H9 (cell line): ENCODE results near the gene KCNMB1. TPM values are rescaled to one million over a fixed set of nuclear protein-coding genes. Genes with fewer than 3 reads are reported as not detected.

ENCODE experiments used
- DNase-seq: peaks from one replicate; pipeline ENCODE4 v3.0.0-alpha.2; 2017
- H2AFZ ChIP-seq: one replicate; pipeline ENCODE4 v1.6.1; 2013; ENCODE audit warnings: mild to moderate bottlenecking, low read length, control low read depth, moderate library complexity
- H2AK5ac ChIP-seq: 2 replicates; pipeline ENCODE4 v1.6.1; 2013; ENCODE audit warnings: low read length, control low read depth, mixed read lengths; ENCODE audit not compliant: insufficient read length
- H2BK120ac ChIP-seq: one replicate; pipeline ENCODE4 v1.6.1; 2013; ENCODE audit warnings: low read depth, mild to moderate bottlenecking, low read length, control low read depth, inconsistent platforms; ENCODE audit not compliant: poor library complexity, severe bottlenecking
- H2BK12ac ChIP-seq: 2 replicates; pipeline ENCODE4 v1.6.1; 2013; ENCODE audit warnings: low read length, control low read depth, mixed read lengths, low read depth; ENCODE audit not compliant: insufficient read length
- H2BK15ac ChIP-seq: 2 replicates; pipeline ENCODE4 v1.6.1; 2013; ENCODE audit warnings: low read depth, low read length, control low read depth
- H2BK20ac ChIP-seq: one replicate; pipeline ENCODE4 v1.6.1; 2013; ENCODE audit warnings: low read depth, mild to moderate bottlenecking, low read length, control low read depth, inconsistent platforms; ENCODE audit not compliant: poor library complexity, severe bottlenecking
- H2BK5ac ChIP-seq: 2 replicates; pipeline ENCODE4 v1.6.1; 2013; ENCODE audit warnings: low read length, control low read depth, mixed read lengths; ENCODE audit not compliant: insufficient read length
- H3K14ac ChIP-seq: 2 replicates; pipeline ENCODE4 v1.6.1; 2013; ENCODE audit warnings: low read length, control low read depth; ENCODE audit not compliant: insufficient read depth
- H3K18ac ChIP-seq: 2 replicates; pipeline ENCODE4 v1.6.1; 2013; ENCODE audit warnings: low read depth, mild to moderate bottlenecking, mixed read lengths, low read length, control low read depth; ENCODE audit not compliant: insufficient read length
- H3K23ac ChIP-seq: 2 replicates; pipeline ENCODE4 v1.6.1; 2013; ENCODE audit warnings: low read length, control low read depth, mixed read lengths, low read depth; ENCODE audit not compliant: insufficient read length
- H3K23me2 ChIP-seq: 2 replicates; pipeline ENCODE4 v1.6.1; 2013; ENCODE audit warnings: low read depth, mild to moderate bottlenecking, mixed read lengths, low read length, control low read depth; ENCODE audit not compliant: insufficient read length, poor library complexity, severe bottlenecking
- H3K27ac ChIP-seq: 2 replicates; pipeline ENCODE4 v1.5.1; 2013; ENCODE audit warnings: low read length, control low read depth, mixed read lengths, low read depth; ENCODE audit not compliant: insufficient read length
- H3K27me3 ChIP-seq: 2 replicates; pipeline ENCODE4 v1.6.1; 2013; ENCODE audit warnings: low read length, control low read depth, inconsistent platforms; ENCODE audit not compliant: insufficient read depth
- H3K4ac ChIP-seq: 2 replicates; pipeline ENCODE4 v1.6.1; 2013; ENCODE audit warnings: low read depth, mild to moderate bottlenecking, control low read depth, inconsistent platforms, low read length, moderate library complexity
- H3K4me1 ChIP-seq: 2 replicates; pipeline ENCODE4 v1.6.1; 2013; ENCODE audit warnings: low read length, control low read depth, inconsistent platforms; ENCODE audit not compliant: insufficient read depth
- H3K4me2 ChIP-seq: 2 replicates; pipeline ENCODE4 v1.6.1; 2013; ENCODE audit warnings: low read length, control low read depth, mixed read lengths; ENCODE audit not compliant: insufficient read length, insufficient read depth
- H3K56ac ChIP-seq: 2 replicates; pipeline ENCODE4 v1.6.1; 2013; ENCODE audit warnings: low read depth, mild to moderate bottlenecking, mixed read lengths, low read length, control low read depth; ENCODE audit not compliant: insufficient read length
- H3K79me1 ChIP-seq: 2 replicates; pipeline ENCODE4 v1.6.1; 2013; ENCODE audit warnings: low read depth, mild to moderate bottlenecking, moderate library complexity, low read length, control low read depth, inconsistent platforms; ENCODE audit not compliant: insufficient read depth, poor library complexity, severe bottlenecking
- H3K79me2 ChIP-seq: 2 replicates; pipeline ENCODE4 v1.6.1; 2013; ENCODE audit warnings: low read length, control low read depth, inconsistent platforms; ENCODE audit not compliant: insufficient read depth
- H3K9ac ChIP-seq: 2 replicates; pipeline ENCODE4 v1.6.1; 2013; ENCODE audit warnings: low read length, control low read depth, mixed read lengths; ENCODE audit not compliant: insufficient read length; ENCODE audit errors: extremely low read depth
- H3K9me3 ChIP-seq: one replicate; pipeline ENCODE4 v1.6.1; 2013; ENCODE audit warnings: low read depth, low read length, inconsistent platforms; ENCODE audit not compliant: control insufficient read depth
- H3T11ph ChIP-seq: one replicate; pipeline ENCODE4 v1.6.1; 2013; ENCODE audit warnings: mild to moderate bottlenecking, low read length, control low read depth, inconsistent platforms
- H4K20me1 ChIP-seq: one replicate; pipeline ENCODE4 v1.6.1; 2013; ENCODE audit not compliant: control insufficient read depth, insufficient read length, insufficient read depth
- H4K5ac ChIP-seq: 2 replicates; pipeline ENCODE4 v1.6.1; 2013; ENCODE audit warnings: low read depth, mild to moderate bottlenecking, mixed read lengths, low read length, control low read depth; ENCODE audit not compliant: insufficient read length
- H4K8ac ChIP-seq: replicated peaks from 2 replicates; pipeline ENCODE4 v1.6.1; 2013; ENCODE audit warnings: low read length, control low read depth, mixed read lengths, low read depth; ENCODE audit not compliant: insufficient read length
- H4K91ac ChIP-seq: 2 replicates; pipeline ENCODE4 v1.6.1; 2013; ENCODE audit warnings: low read depth, mild to moderate bottlenecking, moderate library complexity, mixed read lengths, low read length, control low read depth; ENCODE audit not compliant: insufficient read length
- H3K27ac Mint-ChIP-seq, 3 experiments: 2 replicates in 2 of 3; 3 replicates in 1 of 3; pipeline ENCODE4 v1.8.0; 2020 to 2021; ENCODE audit warnings: mixed read lengths in 3 of 3, mild to moderate bottlenecking in 1 of 3, moderate library complexity in 1 of 3
- H3K27me3 Mint-ChIP-seq: 2 replicates; pipeline ENCODE4 v1.8.0; 2021; ENCODE audit warnings: low read depth, mild to moderate bottlenecking, moderate library complexity, mixed read lengths
- H3K36me3 Mint-ChIP-seq, 3 experiments: 2 replicates in 2 of 3; 3 replicates in 1 of 3; pipeline ENCODE4 v1.8.0; 2020 to 2021; ENCODE audit warnings: low read depth in 3 of 3, mixed read lengths in 3 of 3; ENCODE audit not compliant: insufficient read depth in 1 of 3
- H3K4me1 Mint-ChIP-seq, 2 experiments: 2 replicates each; pipeline ENCODE4 v1.8.0; 2020; ENCODE audit warnings: mixed read lengths in 2 of 2
- H3K4me3 Mint-ChIP-seq, 2 experiments: 2 replicates in 1 of 2; 3 replicates in 1 of 2; pipeline ENCODE4 v1.8.0; 2020 to 2021; ENCODE audit warnings: mild to moderate bottlenecking in 2 of 2, mixed read lengths in 2 of 2, moderate library complexity in 1 of 2
- H3K9me3 Mint-ChIP-seq, 2 experiments: 2 replicates in 1 of 2; 3 replicates in 1 of 2; pipeline ENCODE4 v1.8.0; 2020; ENCODE audit warnings: mild to moderate bottlenecking in 2 of 2, mixed read lengths in 2 of 2, moderate library complexity in 1 of 2
- CTCF ChIP-seq: fragments of 200-600 bp; sonication (generic); conservative IDR thresholded peaks from 3 replicates; pipeline ENCODE4 v1.8.0; 2021; ENCODE audit warnings: antibody characterized with exemption, mild to moderate bottlenecking
- WGBS: extraction: QIAGEN DNeasy Blood & Tissue Kit; methylation state at CpG from one replicate; pipeline ENCODE4 v1.1.7; 2013; ENCODE audit warnings: missing lambda C conversion rate, low lambda C conversion rate, mixed read lengths; ENCODE audit not compliant: insufficient read length; ENCODE audit errors: extremely low coverage; 5-methylcytosine and 5-hydroxymethylcytosine counted together
- total RNA-seq: library from RNA; stranded (reverse); gene quantifications from 2 replicates; pipeline ENCODE4 v1.2.1, GENCODE V29; 2021

Gene KCNMB1
- total RNA-seq, 1 experiment from 2014 or later, result 0.28 TPM

- H3K9me3 Mint-ChIP-seq, result no peaks in the 10 kb centered on the region
- Histone ChIP-seq H3K23me2 (no peaks in the 10 kb centered on the region), H2AFZ (no peak overlapping the region), H2BK15ac (no peak overlapping the region), H2BK5ac (no peak overlapping the region), H3K27ac (no peak overlapping the region), H2BK20ac (no peak overlapping the region), H4K8ac (no peak overlapping the region), H3K14ac (no peak overlapping the region), H4K91ac (no peak overlapping the region), H2BK12ac (no peak overlapping the region), H4K5ac (no peak overlapping the region), H3K27me3 (no peaks in the 10 kb centered on the region), H3K4ac (no peak overlapping the region), H3K4me2 (no peak overlapping the region), H3K79me1 (no peaks in the 10 kb centered on the region), H3K9ac (no peak overlapping the region), H3K18ac (no peak overlapping the region), H3T11ph (no peak overlapping the region), H3K9me3 (no peaks in the 10 kb centered on the region), H3K4me1 (peaks cover 3% of the 10 kb centered on the region; the same call in 1 of the 2 replicates), H2AK5ac (no peak overlapping the region), H3K56ac (no peak overlapping the region), H2BK120ac (no peak overlapping the region), H4K20me1 (no peaks in the 10 kb centered on the region), H3K79me2 (no peaks in the 10 kb centered on the region; the same call in 1 of the 2 replicates), H3K23ac (no peak overlapping the region)
- WGBS, result no CpG with 5 or more reads among the region's 4 CpGs
- no peak for DNase-seq
- no peaks in the 10 kb centered on the region for H3K36me3 Mint-ChIP-seq
- H3K4me1 Mint-ChIP-seq, result peaks cover 14% of the 10 kb centered on the region in 2 experiments
- no peak overlapping the region for H3K27ac Mint-ChIP-seq
- H3K27me3 Mint-ChIP-seq, result no peaks in the 10 kb centered on the region
- H3K4me3 Mint-ChIP-seq, result no peak overlapping the region
- TF ChIP-seq CTCF, result no peak
Observed at GRCh38 chr5:170327168-170327567, 62.0 kb downstream of the KCNMB1 start.

Other genes starting within 250 kb of the KCNMB1 start
- 0.90 and 1.4 TPM in 2 replicates for gene C5orf58, start 156.4 kb downstream of the KCNMB1 start, total RNA-seq
- 0.09 TPM in 1 of 2 replicates, not detected in the other for gene LCP2, start 91.6 kb downstream of the KCNMB1 start, total RNA-seq
- 0.24 and 0.63 TPM in 2 replicates for gene KCNIP1, start 114.7 kb upstream of the KCNMB1 start, total RNA-seq